GM12878 (cell line): ENCODE measurements around the gene DIS3L2. TPM values are rescaled to one million over a fixed set of nuclear protein-coding genes. Genes with fewer than 3 reads are reported as not detected.

Experiments used
- ATAC-seq: fragments of 200-7000 bp; cut with Tn5 transposase; 3 replicates; pipeline ENCODE4 v1.9.1; 2020; ENCODE audit warnings: mild to moderate bottlenecking, moderate library complexity
- BruUV-seq: library from RNA; stranded (reverse); fragments of 400-500 nt; replicated peaks from 2 replicates; lab custom pipeline; 2021; lab: Mats Ljungman, UMichigan
- CTCF ChIA-PET: fragments of 300-600 bp; sonication (Branson Sonifier 250); formaldehyde crosslinking; extraction: SDS; loops from one replicate; lab custom pipeline; 2021; ENCODE audit warnings: inconsistent platforms; lab: Yijun Ruan, JAX
- POLR2A ChIA-PET: fragments of 350-600 bp; formaldehyde crosslinking; extraction: SDS; loops from one replicate; lab custom pipeline; 2021; ENCODE audit warnings: inconsistent platforms; lab: Charles Lee
- RAD21 ChIA-PET: fragments of 300-600 bp; sonication (Branson Sonifier 250); formaldehyde crosslinking; loops from one replicate; lab custom pipeline; 2023; ENCODE audit warnings: antibody characterized with exemption; ENCODE audit not compliant: unreplicated experiment; lab: Charles Lee
- SMC1A ChIA-PET: fragments of 300-600 bp; sonication (Branson Sonifier 250); formaldehyde crosslinking; loops from one replicate; lab custom pipeline; 2023; ENCODE audit not compliant: unreplicated experiment, uncharacterized antibody; lab: Charles Lee
- DNase-seq: peaks from one replicate; pipeline ENCODE4 v3.0.0-alpha.2; 2011; ENCODE audit warnings: low read depth, low spot score
- FAIRE-seq: peaks from 3 replicates; lab custom pipeline; 2011; peaks lifted over from hg19 to GRCh38; lab: Jason Lieb, UNC
- H2AFZ ChIP-seq: 2 replicates; pipeline ENCODE4 v1.6.0; 2011; ENCODE audit warnings: low read depth, low read length, control low read depth; ENCODE audit not compliant: control insufficient read depth
- H3K27ac ChIP-seq: 2 replicates; pipeline ENCODE4 v1.5.1; 2011; ENCODE audit warnings: control low read depth; ENCODE audit not compliant: control insufficient read depth, insufficient read depth
- H3K27me3 ChIP-seq, 2 experiments: replicated peaks in 1 of 2; 2 replicates each; pipeline versions ENCODE4 v1.6.0 to v1.6.1; 2011; ENCODE audit warnings: low read length in 1 of 2; ENCODE audit not compliant: control insufficient read depth in 2 of 2, insufficient read depth in 2 of 2
- H3K36me3 ChIP-seq, 2 experiments: 2 replicates each; pipeline ENCODE4 v1.5.1; 2011; ENCODE audit warnings: low read length in 1 of 2; ENCODE audit not compliant: control insufficient read depth in 2 of 2, insufficient read depth in 2 of 2
- H3K4me1 ChIP-seq: 2 replicates; pipeline ENCODE4 v1.6.1; 2011; ENCODE audit warnings: mild to moderate bottlenecking, low read length, moderate library complexity, mixed read lengths; ENCODE audit not compliant: control insufficient read depth, insufficient read depth
- H3K4me2 ChIP-seq: 2 replicates; pipeline ENCODE4 v1.6.0; 2011; ENCODE audit warnings: control low read depth; ENCODE audit not compliant: control insufficient read depth, insufficient read depth
- H3K4me3 ChIP-seq: fragments of 200-600 bp; sonication (generic); 2 replicates; pipeline ENCODE4 v1.5.1; 2016
- H3K79me2 ChIP-seq: 2 replicates; pipeline ENCODE4 v1.6.0; 2011; ENCODE audit warnings: low read length; ENCODE audit not compliant: control insufficient read depth, insufficient read depth
- H3K9ac ChIP-seq: 2 replicates; pipeline ENCODE4 v1.8.0; 2011; ENCODE audit warnings: low read length, control low read depth, mixed read lengths; ENCODE audit not compliant: control insufficient read depth, insufficient read depth
- H3K9me3 ChIP-seq: replicated peaks from 3 replicates; pipeline ENCODE4 v1.5.1; 2011; ENCODE audit warnings: mild to moderate bottlenecking, low read length; ENCODE audit not compliant: control insufficient read depth, insufficient read depth
- H4K20me1 ChIP-seq: 2 replicates; pipeline ENCODE4 v1.6.0; 2011; ENCODE audit not compliant: control insufficient read depth, insufficient read depth
- BRCA1 ChIP-seq: IDR thresholded peaks from 2 replicates; pipeline ENCODE4 v1.6.1; 2011; ENCODE audit warnings: low read depth, low read length, improper control_type of control experiment
- CBX3 ChIP-seq: fragments of 200-600 bp; sonication (generic); IDR thresholded peaks from 2 replicates; pipeline ENCODE4 v1.6.1; 2016; ENCODE audit warnings: low read depth, borderline replicate concordance
- CREM ChIP-seq: IDR thresholded peaks from 2 replicates; pipeline ENCODE4 v1.6.1; 2014; ENCODE audit warnings: antibody characterized with exemption, low read depth
- EP300 ChIP-seq, 2 experiments: fragments of 150-350 bp in 1 of 2; IDR thresholded peaks; 2 replicates each; pipeline ENCODE4 v1.6.1; 2011 to 2012; ENCODE audit warnings: low read depth in 2 of 2, low read length in 2 of 2, borderline replicate concordance in 1 of 2, improper control_type of control experiment in 1 of 2, inconsistent platforms in 1 of 2; ENCODE audit not compliant: control insufficient read depth in 1 of 2
- IKZF1 ChIP-seq: fragments of 450-650 bp; conservative IDR thresholded peaks from 2 replicates; pipeline ENCODE4 v1.6.1; 2017; ENCODE audit warnings: antibody characterized with exemption, mild to moderate bottlenecking
- MEF2A ChIP-seq: IDR thresholded peaks from 2 replicates; pipeline ENCODE4 v1.6.1; 2011; ENCODE audit warnings: low read depth, mild to moderate bottlenecking, low read length, moderate library complexity; ENCODE audit not compliant: insufficient read depth
- MXI1 ChIP-seq: fragments of 150-350 bp; IDR thresholded peaks from 2 replicates; pipeline ENCODE4 v1.6.1; 2011; ENCODE audit warnings: low read depth, mild to moderate bottlenecking, inconsistent platforms, low read length, improper control_type of control experiment
- MYB ChIP-seq: fragments of 150-350 bp; IDR thresholded peaks from 2 replicates; pipeline ENCODE4 v1.6.1; 2014; ENCODE audit warnings: mild to moderate bottlenecking, low read depth, low read length, borderline replicate concordance
- NFIC ChIP-seq: IDR thresholded peaks from 2 replicates; pipeline ENCODE4 v1.6.1; 2012; ENCODE audit warnings: low read depth, mild to moderate bottlenecking, inconsistent platforms, low read length, moderate library complexity
- POU2F2 ChIP-seq: IDR thresholded peaks from 3 replicates; pipeline ENCODE4 v1.6.1; 2011; ENCODE audit warnings: low read depth, mild to moderate bottlenecking, low read length, borderline replicate concordance
- SMARCA5 ChIP-seq: fragments of 450-650 bp; IDR thresholded peaks from 2 replicates; pipeline ENCODE4 v1.6.1; 2017; ENCODE audit warnings: mild to moderate bottlenecking
- STAT1 ChIP-seq: fragments of 450-650 bp; conservative IDR thresholded peaks from 2 replicates; pipeline ENCODE4 v1.6.1; 2014; ENCODE audit warnings: antibody characterized with exemption, mild to moderate bottlenecking
- ZNF274 ChIP-seq: IDR thresholded peaks from one replicate; pipeline ENCODE4 v1.8.0; 2011; ENCODE audit not compliant: insufficient read length, insufficient read depth
- WGBS: methylation state at CpG from one replicate; pipeline ENCODE4 v1.1.6; 2016; ENCODE audit warnings: low lambda C conversion rate; ENCODE audit not compliant: insufficient replicate concordance, insufficient coverage; ENCODE audit errors: missing lambda C conversion rate; 5-methylcytosine and 5-hydroxymethylcytosine counted together
- in situ Hi-C: fragments of 300-500 bp; cut with MboI; formaldehyde crosslinking; loops from 9 replicates; pipeline ENCODE4 v1.14.3; 2018; ENCODE audit warnings: mixed read lengths
- intact Hi-C: fragments of 100-400 bp; cut with micrococcal nuclease; formaldehyde crosslinking; loops from one replicate; pipeline ENCODE4 v1.14.2; 2022; ENCODE audit not compliant: unreplicated experiment
- polyA plus RNA-seq, 11 experiments: library from polyadenylated mRNA; depleted of rRNA in 4 of 11; unstranded in 6 of 11; stranded (reverse) in 5 of 11; fragments of >200 nt; fragmentation: Nextera tagmentation in 4 of 11; fragmentation: Illumina TruSeq in 1 of 11; extraction: Ambion mirVana in 4 of 11; extraction: Trizol in 1 of 11; gene quantifications; 1 replicate in 1 of 11; 2 replicates in 10 of 11; pipeline versions ENCODE4 v1.2.1 to v1.2.3, GENCODE V29; 2011 to 2016; ENCODE audit warnings: inconsistent platforms in 2 of 11, missing spikeins in 2 of 11, low read depth in 1 of 11
- total RNA-seq, 4 experiments: library from RNA; depleted of rRNA in 3 of 4; stranded (reverse); fragments of >200 nt in 3 of 4; fragmentation: Illumina TruSeq in 1 of 4; extraction: Trizol in 1 of 4; gene quantifications; 2 replicates each; pipeline versions ENCODE4 v1.2.1 to v1.2.3, GENCODE V29; 2013 to 2021

DIS3L2 gene
- total and polyA plus RNA-seq, 10 of the 15 experiments (the other 5 are each of a cell fraction or from before 2014, with no cell fraction given) = 3.5 to 27.1 (median 16.0) TPM

DNA sequence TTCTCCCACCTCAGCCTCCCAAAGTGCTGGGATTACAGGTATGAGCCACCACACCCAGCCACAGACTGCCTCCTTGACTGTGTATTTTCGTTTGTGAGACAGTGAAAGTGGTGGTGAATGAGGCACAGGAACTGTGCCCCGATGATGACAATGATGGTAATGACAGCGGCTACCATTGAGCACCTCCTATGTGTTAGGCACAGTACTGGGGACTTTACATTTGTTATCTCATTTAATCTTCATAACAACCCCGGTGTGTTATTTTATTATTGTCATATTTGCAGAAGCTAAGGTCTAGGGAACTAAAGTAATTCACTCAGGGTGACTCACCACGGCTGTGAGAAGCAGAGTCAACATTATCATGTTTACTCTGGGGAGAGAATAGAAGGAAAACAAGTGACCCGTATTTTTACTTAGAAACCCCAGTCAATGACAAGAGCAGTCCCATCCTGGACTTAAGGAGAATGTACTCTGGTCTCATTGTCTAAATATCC lies 339.4 kb downstream of the DIS3L2 start:
- TF ChIP-seq EP300 (IDR thresholded peaks at IDR 0.05; ENCODE audit: borderline replicate concordance in 1 of 2, control insufficient read depth in 1 of 2, low read depth in 2 of 2, low read length in 2 of 2) (no peak), CREM (no peak), BRCA1 (no peak), POU2F2 (no peak), NFIC (no peak), MEF2A (no peak), IKZF1 (no peak), SMARCA5 (no peak), STAT1 (no peak), MXI1 (no peak), MYB (no peak), ZNF274 (no peak), CBX3 (no peak)
- in situ Hi-C loops = no loop called here
- no peaks in the 10 kb centered on the region for H3K27me3 ChIP-seq
- DNase-seq = no peak
- BruUV-seq = no TSS peak
- no peak overlapping the region for H3K4me3 ChIP-seq
- H3K27ac ChIP-seq = no peak overlapping the region
- intact Hi-C loops = no loop called here
- no peaks in the 10 kb centered on the region for H4K20me1 ChIP-seq
- POLR2A ChIA-PET = no interaction called here
- H3K79me2 ChIP-seq = no peaks in the 10 kb centered on the region
- no peaks in the 10 kb centered on the region for H3K9me3 ChIP-seq
- no peak overlapping the region for H2AFZ ChIP-seq
- CTCF ChIA-PET = interaction anchor here (2.2 to 2.4 kb wide), 2 partner anchors 9 to 14 kb away, joined by 7 to 15 read pairs; no protein-coding TSS in a partner anchor
- no peak overlapping the region for H3K4me2 ChIP-seq
- H3K4me1 ChIP-seq = no peaks in the 10 kb centered on the region
- no peak overlapping the region for H3K9ac ChIP-seq
- ATAC-seq = no peak
- no peak for FAIRE-seq
- no peaks in the 10 kb centered on the region; a peak in 2 of 4 replicates for H3K36me3 ChIP-seq
- 79% methylated on average over 6 of the region's 6 CpGs for whole genome bisulfite sequencing
- SMC1A ChIA-PET = interaction anchor here (0.7 to 1.0 kb wide), 2 partner anchors 7 to 8 kb away, joined by 3 read pairs; no protein-coding TSS in a partner anchor
- RAD21 ChIA-PET = no interaction called here
